H9 (cell line): Measurements from ENCODE around the gene ACYP2. TPM values are rescaled to one million over a fixed set of nuclear protein-coding genes. Genes with fewer than 3 reads are reported as not detected.
"Not testable (repeated sequence)": the region's sequence is repeated elsewhere in the genome, so short reads cannot be mapped to it uniquely, and the experiment has no call there.

Source experiments
- DNase-seq: peaks from one replicate; pipeline ENCODE4 v3.0.0-alpha.2; 2017
- H2AFZ ChIP-seq: one replicate; pipeline ENCODE4 v1.6.1; 2013; ENCODE audit warnings: mild to moderate bottlenecking, low read length, control low read depth, moderate library complexity
- H2AK5ac ChIP-seq: 2 replicates; pipeline ENCODE4 v1.6.1; 2013; ENCODE audit warnings: low read length, control low read depth, mixed read lengths; ENCODE audit not compliant: insufficient read length
- H2BK120ac ChIP-seq: one replicate; pipeline ENCODE4 v1.6.1; 2013; ENCODE audit warnings: low read depth, mild to moderate bottlenecking, low read length, control low read depth, inconsistent platforms; ENCODE audit not compliant: poor library complexity, severe bottlenecking
- H2BK12ac ChIP-seq: 2 replicates; pipeline ENCODE4 v1.6.1; 2013; ENCODE audit warnings: low read length, control low read depth, mixed read lengths, low read depth; ENCODE audit not compliant: insufficient read length
- H2BK15ac ChIP-seq: 2 replicates; pipeline ENCODE4 v1.6.1; 2013; ENCODE audit warnings: low read depth, low read length, control low read depth
- H2BK20ac ChIP-seq: one replicate; pipeline ENCODE4 v1.6.1; 2013; ENCODE audit warnings: low read depth, mild to moderate bottlenecking, low read length, control low read depth, inconsistent platforms; ENCODE audit not compliant: poor library complexity, severe bottlenecking
- H2BK5ac ChIP-seq: 2 replicates; pipeline ENCODE4 v1.6.1; 2013; ENCODE audit warnings: low read length, control low read depth, mixed read lengths; ENCODE audit not compliant: insufficient read length
- H3K14ac ChIP-seq: 2 replicates; pipeline ENCODE4 v1.6.1; 2013; ENCODE audit warnings: low read length, control low read depth; ENCODE audit not compliant: insufficient read depth
- H3K18ac ChIP-seq: 2 replicates; pipeline ENCODE4 v1.6.1; 2013; ENCODE audit warnings: low read depth, mild to moderate bottlenecking, mixed read lengths, low read length, control low read depth; ENCODE audit not compliant: insufficient read length
- H3K23ac ChIP-seq: 2 replicates; pipeline ENCODE4 v1.6.1; 2013; ENCODE audit warnings: low read length, control low read depth, mixed read lengths, low read depth; ENCODE audit not compliant: insufficient read length
- H3K23me2 ChIP-seq: 2 replicates; pipeline ENCODE4 v1.6.1; 2013; ENCODE audit warnings: low read depth, mild to moderate bottlenecking, mixed read lengths, low read length, control low read depth; ENCODE audit not compliant: insufficient read length, poor library complexity, severe bottlenecking
- H3K27ac ChIP-seq: 2 replicates; pipeline ENCODE4 v1.5.1; 2013; ENCODE audit warnings: low read length, control low read depth, mixed read lengths, low read depth; ENCODE audit not compliant: insufficient read length
- H3K27me3 ChIP-seq: 2 replicates; pipeline ENCODE4 v1.6.1; 2013; ENCODE audit warnings: low read length, control low read depth, inconsistent platforms; ENCODE audit not compliant: insufficient read depth
- H3K4ac ChIP-seq: 2 replicates; pipeline ENCODE4 v1.6.1; 2013; ENCODE audit warnings: low read depth, mild to moderate bottlenecking, control low read depth, inconsistent platforms, low read length, moderate library complexity
- H3K4me1 ChIP-seq: 2 replicates; pipeline ENCODE4 v1.6.1; 2013; ENCODE audit warnings: low read length, control low read depth, inconsistent platforms; ENCODE audit not compliant: insufficient read depth
- H3K4me2 ChIP-seq: 2 replicates; pipeline ENCODE4 v1.6.1; 2013; ENCODE audit warnings: low read length, control low read depth, mixed read lengths; ENCODE audit not compliant: insufficient read length, insufficient read depth
- H3K56ac ChIP-seq: 2 replicates; pipeline ENCODE4 v1.6.1; 2013; ENCODE audit warnings: low read depth, mild to moderate bottlenecking, mixed read lengths, low read length, control low read depth; ENCODE audit not compliant: insufficient read length
- H3K79me1 ChIP-seq: 2 replicates; pipeline ENCODE4 v1.6.1; 2013; ENCODE audit warnings: low read depth, mild to moderate bottlenecking, moderate library complexity, low read length, control low read depth, inconsistent platforms; ENCODE audit not compliant: insufficient read depth, poor library complexity, severe bottlenecking
- H3K79me2 ChIP-seq: 2 replicates; pipeline ENCODE4 v1.6.1; 2013; ENCODE audit warnings: low read length, control low read depth, inconsistent platforms; ENCODE audit not compliant: insufficient read depth
- H3K9ac ChIP-seq: 2 replicates; pipeline ENCODE4 v1.6.1; 2013; ENCODE audit warnings: low read length, control low read depth, mixed read lengths; ENCODE audit not compliant: insufficient read length; ENCODE audit errors: extremely low read depth
- H3K9me3 ChIP-seq: one replicate; pipeline ENCODE4 v1.6.1; 2013; ENCODE audit warnings: low read depth, low read length, inconsistent platforms; ENCODE audit not compliant: control insufficient read depth
- H3T11ph ChIP-seq: one replicate; pipeline ENCODE4 v1.6.1; 2013; ENCODE audit warnings: mild to moderate bottlenecking, low read length, control low read depth, inconsistent platforms
- H4K20me1 ChIP-seq: one replicate; pipeline ENCODE4 v1.6.1; 2013; ENCODE audit not compliant: control insufficient read depth, insufficient read length, insufficient read depth
- H4K5ac ChIP-seq: 2 replicates; pipeline ENCODE4 v1.6.1; 2013; ENCODE audit warnings: low read depth, mild to moderate bottlenecking, mixed read lengths, low read length, control low read depth; ENCODE audit not compliant: insufficient read length
- H4K8ac ChIP-seq: replicated peaks from 2 replicates; pipeline ENCODE4 v1.6.1; 2013; ENCODE audit warnings: low read length, control low read depth, mixed read lengths, low read depth; ENCODE audit not compliant: insufficient read length
- H4K91ac ChIP-seq: 2 replicates; pipeline ENCODE4 v1.6.1; 2013; ENCODE audit warnings: low read depth, mild to moderate bottlenecking, moderate library complexity, mixed read lengths, low read length, control low read depth; ENCODE audit not compliant: insufficient read length
- H3K27ac Mint-ChIP-seq, 3 experiments: 2 replicates in 2 of 3; 3 replicates in 1 of 3; pipeline ENCODE4 v1.8.0; 2020 to 2021; ENCODE audit warnings: mixed read lengths in 3 of 3, mild to moderate bottlenecking in 1 of 3, moderate library complexity in 1 of 3
- H3K27me3 Mint-ChIP-seq: 2 replicates; pipeline ENCODE4 v1.8.0; 2021; ENCODE audit warnings: low read depth, mild to moderate bottlenecking, moderate library complexity, mixed read lengths
- H3K36me3 Mint-ChIP-seq, 3 experiments: 2 replicates in 2 of 3; 3 replicates in 1 of 3; pipeline ENCODE4 v1.8.0; 2020 to 2021; ENCODE audit warnings: low read depth in 3 of 3, mixed read lengths in 3 of 3; ENCODE audit not compliant: insufficient read depth in 1 of 3
- H3K4me1 Mint-ChIP-seq, 2 experiments: 2 replicates each; pipeline ENCODE4 v1.8.0; 2020; ENCODE audit warnings: mixed read lengths in 2 of 2
- H3K4me3 Mint-ChIP-seq, 2 experiments: 2 replicates in 1 of 2; 3 replicates in 1 of 2; pipeline ENCODE4 v1.8.0; 2020 to 2021; ENCODE audit warnings: mild to moderate bottlenecking in 2 of 2, mixed read lengths in 2 of 2, moderate library complexity in 1 of 2
- H3K9me3 Mint-ChIP-seq, 2 experiments: 2 replicates in 1 of 2; 3 replicates in 1 of 2; pipeline ENCODE4 v1.8.0; 2020; ENCODE audit warnings: mild to moderate bottlenecking in 2 of 2, mixed read lengths in 2 of 2, moderate library complexity in 1 of 2
- CTCF ChIP-seq: fragments of 200-600 bp; sonication (generic); conservative IDR thresholded peaks from 3 replicates; pipeline ENCODE4 v1.8.0; 2021; ENCODE audit warnings: antibody characterized with exemption, mild to moderate bottlenecking
- WGBS: extraction: QIAGEN DNeasy Blood & Tissue Kit; methylation state at CpG from one replicate; pipeline ENCODE4 v1.1.7; 2013; ENCODE audit warnings: missing lambda C conversion rate, low lambda C conversion rate, mixed read lengths; ENCODE audit not compliant: insufficient read length; ENCODE audit errors: extremely low coverage; 5-methylcytosine and 5-hydroxymethylcytosine counted together
- total RNA-seq: library from RNA; stranded (reverse); gene quantifications from 2 replicates; pipeline ENCODE4 v1.2.1, GENCODE V29; 2021

The ACYP2 gene
- total RNA-seq, 1 experiment from 2014 or later, result 3.2 TPM

- Histone ChIP-seq H4K5ac (no peak overlapping the region), H2BK5ac (no peak overlapping the region), H2BK12ac (no peak overlapping the region), H3K4me2 (no peak overlapping the region), H2BK120ac (no peak overlapping the region), H3T11ph (no peak overlapping the region), H4K8ac (no peak overlapping the region), H2AK5ac (no peak overlapping the region), H3K9ac (no peak overlapping the region), H3K18ac (no peak overlapping the region), H4K91ac (no peak overlapping the region), H3K27me3 (no peaks in the 10 kb centered on the region), H3K23ac (no peak overlapping the region), H2BK15ac (no peak overlapping the region), H3K56ac (no peak overlapping the region), H3K79me1 (no peaks in the 10 kb centered on the region), H3K4ac (no peak overlapping the region), H3K23me2 (no peaks in the 10 kb centered on the region), H2AFZ (no peak overlapping the region), H3K9me3 (no peaks in the 10 kb centered on the region), H2BK20ac (no peak overlapping the region), H3K27ac (no peak overlapping the region), H3K79me2 (no peaks in the 10 kb centered on the region), H4K20me1 (no peaks in the 10 kb centered on the region), H3K4me1 (no peaks in the 10 kb centered on the region), H3K14ac (no peak overlapping the region)
- no peak for TF ChIP-seq CTCF
- peaks cover 0 to 11% (median 2%) of the 10 kb centered on the region in 3 experiments; a peak in 5 of 7 replicates for H3K36me3 Mint-ChIP-seq
- H3K9me3 Mint-ChIP-seq, result peaks cover 15 to 18% of the 10 kb centered on the region in 2 experiments; a peak in 4 of 5 replicates
- no peaks in the 10 kb centered on the region for H3K27me3 Mint-ChIP-seq
- DNase-seq, result no peak
- H3K27ac Mint-ChIP-seq, result no peak overlapping the region
- WGBS, result no CpG with 5 or more reads among the region's 2 CpGs
- H3K4me1 Mint-ChIP-seq, result no peaks in the 10 kb centered on the region
- no peak overlapping the region for H3K4me3 Mint-ChIP-seq
Measured at GRCh38 chr2:54262015-54262765, 146.8 kb downstream of the ACYP2 start.

GRCh38 chr2:54265081-54265480, 149.7 kb downstream of the ACYP2 start:
- not testable (repeated sequence) for H3K14ac ChIP-seq, H3K79me1 ChIP-seq, H3K4me3 Mint-ChIP-seq, H3K9me3 ChIP-seq, H3K27ac ChIP-seq, H2AFZ ChIP-seq, H2BK12ac ChIP-seq, H2BK20ac ChIP-seq, H3K4me1 ChIP-seq, H3K79me2 ChIP-seq, H2BK5ac ChIP-seq, H2AK5ac ChIP-seq, H2BK15ac ChIP-seq, H4K20me1 ChIP-seq, H3K9ac ChIP-seq, DNase-seq, H3K27me3 Mint-ChIP-seq, H3K56ac ChIP-seq, H3K4ac ChIP-seq, H3K23me2 ChIP-seq, H2BK120ac ChIP-seq, H3K23ac ChIP-seq, H3K4me2 ChIP-seq, H4K8ac ChIP-seq, H3K18ac ChIP-seq, H3K4me1 Mint-ChIP-seq, H3K27ac Mint-ChIP-seq, H3T11ph ChIP-seq, H3K27me3 ChIP-seq, H4K5ac ChIP-seq, H4K91ac ChIP-seq
- WGBS, result no CpG with 5 or more reads among the region's 1 CpG
- Mint-ChIP-seq H3K9me3 (peaks cover 15 to 18% of the 10 kb centered on the region in 2 experiments; a peak in 4 of 5 replicates), H3K36me3 (peaks cover 0 to 11% (median 2%) of the 10 kb centered on the region in 3 experiments; a peak in 5 of 7 replicates)
